ENCODE measurements around the gene LYST.
"Not testable (repeated sequence)": the region's sequence is repeated elsewhere in the genome, so short reads cannot be mapped to it uniquely, and the experiment has no call there.

Gene LYST

GRCh38 chr1:235639226-235640205 lies 227.2 kb downstream of the LYST start:
- ChIA-PET CTCF (interaction anchor here (0.6 to 0.7 kb wide), 2 partner anchors 26 to 318 kb away, joined by 3 to 5 read pairs; no protein-coding TSS in a partner anchor), POLR2A (ENCODE audit: low non-redundant PET) (no interaction called here)
- DNase-seq (ENCODE audit: low spot score) = no peak
- no peak for TF ChIP-seq CTCF (conservative IDR thresholded peaks at IDR 0.05; ENCODE audit: low read depth)
- no peak overlapping the region for H3K27ac ChIP-seq

- DNase-seq (ENCODE audit: low spot score); POLR2A ChIA-PET (ENCODE audit: low non-redundant PET); H3K27ac ChIP-seq; CTCF ChIA-PET: not testable (repeated sequence)
Measured at GRCh38 chr1:235638612-235639011, 228.1 kb downstream of the LYST start.

GRCh38 chr1:235637756-235638534 lies 228.8 kb downstream of the LYST start:
- POLR2A ChIA-PET (ENCODE audit: low non-redundant PET) = no interaction called here
- CTCF ChIA-PET = interaction anchor here (0.6 kb wide), 1 partner anchor 107 kb away, joined by 5 read pairs; no protein-coding TSS in a partner anchor
- DNase-seq (ENCODE audit: low spot score) = no peak
- H3K27ac ChIP-seq = no peak overlapping the region
- no peak for TF ChIP-seq CTCF (conservative IDR thresholded peaks at IDR 0.05; ENCODE audit: low read depth)

- ChIA-PET CTCF (no interaction called here), POLR2A (ENCODE audit: low non-redundant PET) (no interaction called here)
- TF ChIP-seq CTCF (conservative IDR thresholded peaks at IDR 0.05; ENCODE audit: low read depth) = no peak
- no peak overlapping the region for H3K27ac ChIP-seq
- no peak for DNase-seq (ENCODE audit: low spot score)
Measured at GRCh38 chr1:235635938-235636662, 230.6 kb downstream of the LYST start.

- DNase-seq (ENCODE audit: low spot score) = no peak
- POLR2A ChIA-PET (ENCODE audit: low non-redundant PET) = interaction anchor here (0.6 kb wide), 2 partner anchors 26 to 52 kb away, joined by 3 read pairs; no protein-coding TSS in a partner anchor
- no peak overlapping the region for H3K27ac ChIP-seq
Measured at GRCh38 chr1:235632506-235633401, 234.0 kb downstream of the LYST start.

More at GRCh38 chr1:235632506-235633401, 234.0 kb downstream of the LYST start:
- CTCF ChIA-PET = interaction anchor here (0.5 to 0.8 kb wide), 5 partner anchors 15 to 1912 kb away, joined by 3 to 5 read pairs (median 3); no protein-coding TSS in a partner anchor
- no peak for TF ChIP-seq CTCF (conservative IDR thresholded peaks at IDR 0.05; ENCODE audit: low read depth)
